Omental fat pad (tissue), 4 donors: ENCODE measurements around the gene GKN1. TPM values are rescaled to one million over a fixed set of nuclear protein-coding genes. Genes with fewer than 3 reads are reported as not detected.

Experiments used
- ATAC-seq: fragments of 150-250 bp; one replicate; pipeline ENCODE4 v1.9.1; 2016; ENCODE audit warnings: mild to moderate bottlenecking, moderate library complexity; ENCODE audit not compliant: low FRiP score
- DNase-seq: peaks from one replicate; pipeline ENCODE4 v3.0.0-alpha.2; 2019; ENCODE audit warnings: low spot score
- CTCF ChIP-seq, 3 donors: fragments of 450-650 bp; IDR thresholded peaks; one replicate each; pipeline ENCODE4 v1.5.1; 2016 to 2017; ENCODE audit warnings: antibody characterized with exemption in 3 of 3, mild to moderate bottlenecking in 3 of 3, moderate library complexity in 2 of 3
- total RNA-seq, 4 donors: library from RNA; depleted of rRNA; stranded (reverse); fragments of >200 nt; gene quantifications; one replicate each; pipeline ENCODE4 v1.1.0, GENCODE V29; 2016

Gene GKN1
- total RNA-seq, 4 donors from 2014 or later: not detected

- no peak for TF ChIP-seq CTCF (IDR thresholded peaks at IDR 0.05)
- ATAC-seq (no peak), DNase-seq (no peak)
Measured at GRCh38 chr2:68935471-68935870, 39.0 kb upstream of the GKN1 start.

- ATAC-seq (no peak), DNase-seq (no peak)
- no peak for TF ChIP-seq CTCF (IDR thresholded peaks at IDR 0.05)
Measured at GRCh38 chr2:68936427-68936826, 38.0 kb upstream of the GKN1 start.

- DNase-seq: no peak
- ATAC-seq: no peak
- TF ChIP-seq CTCF (IDR thresholded peaks at IDR 0.05): no peak
Measured at GRCh38 chr2:68936889-68937288, 37.5 kb upstream of the GKN1 start.

GRCh38 chr2:68937346-68938055 is 36.9 kb upstream of the GKN1 start:
- DNase-seq (no peak), ATAC-seq (no peak)
- no peak for TF ChIP-seq CTCF (IDR thresholded peaks at IDR 0.05)

- no peak for TF ChIP-seq CTCF (IDR thresholded peaks at IDR 0.05)
- no peak for ATAC-seq
- no peak for DNase-seq
Measured at GRCh38 chr2:68938938-68939337, 35.5 kb upstream of the GKN1 start.

GRCh38 chr2:68939962-68940361 is 34.5 kb upstream of the GKN1 start:
- no peak for TF ChIP-seq CTCF (IDR thresholded peaks at IDR 0.05)
- no peak for ATAC-seq
- no peak for DNase-seq

GRCh38 chr2:68940369-68940768 is 34.1 kb upstream of the GKN1 start:
- DNase-seq (no peak), ATAC-seq (no peak)
- TF ChIP-seq CTCF (IDR thresholded peaks at IDR 0.05): no peak
